NCI-H345 treated with DMSO at 0.1 percent for 48 hours (cell line): ENCODE measurements around the gene FEZF1.
"Not testable (repeated sequence)": the region's sequence is repeated elsewhere in the genome, so short reads cannot be mapped to it uniquely, and the experiment has no call there.

ENCODE experiments used
- DNase-seq: peaks from one replicate; lab custom pipeline; 2025; ENCODE audit not compliant: unreplicated experiment; lab: John Stamatoyannopoulos, UW

FEZF1 gene

GRCh38 chr7:122309421-122309820, 4.9 kb upstream of the FEZF1 start:
- DNase-seq, result no peak

DNA sequence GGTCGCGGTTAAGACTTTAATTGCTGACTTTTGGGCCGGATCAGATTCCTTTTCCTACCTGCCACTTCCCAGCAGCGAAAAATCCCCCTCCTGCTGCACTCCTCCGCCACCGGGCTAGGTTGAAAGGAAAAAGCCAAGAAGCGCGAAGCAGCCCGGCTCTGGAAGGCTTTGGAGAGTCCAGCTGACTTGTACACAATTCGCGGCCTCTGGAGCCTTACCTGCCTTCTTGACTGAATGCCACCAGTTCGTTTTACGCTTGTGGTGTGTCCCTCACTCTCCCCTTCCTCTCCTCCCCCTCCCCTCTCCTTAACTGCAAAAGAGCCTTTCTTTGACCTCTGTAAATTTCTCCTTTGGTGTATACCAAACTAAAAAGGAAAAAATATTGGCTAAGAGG, 2.7 kb upstream of the FEZF1 start:
- DNase-seq, result no peak

- DNase-seq, result no peak
These were observed 2.0 kb upstream of the FEZF1 start for GRCh38 chr7:122306320-122307227.

- DNase-seq, result peak; percentile 72
These were observed 1.1 kb upstream of the FEZF1 start for GRCh38 chr7:122305475-122306319.

- DNase-seq, result no peak
These were observed 459 bp upstream of the FEZF1 start for GRCh38 chr7:122304996-122305421.

DNA sequence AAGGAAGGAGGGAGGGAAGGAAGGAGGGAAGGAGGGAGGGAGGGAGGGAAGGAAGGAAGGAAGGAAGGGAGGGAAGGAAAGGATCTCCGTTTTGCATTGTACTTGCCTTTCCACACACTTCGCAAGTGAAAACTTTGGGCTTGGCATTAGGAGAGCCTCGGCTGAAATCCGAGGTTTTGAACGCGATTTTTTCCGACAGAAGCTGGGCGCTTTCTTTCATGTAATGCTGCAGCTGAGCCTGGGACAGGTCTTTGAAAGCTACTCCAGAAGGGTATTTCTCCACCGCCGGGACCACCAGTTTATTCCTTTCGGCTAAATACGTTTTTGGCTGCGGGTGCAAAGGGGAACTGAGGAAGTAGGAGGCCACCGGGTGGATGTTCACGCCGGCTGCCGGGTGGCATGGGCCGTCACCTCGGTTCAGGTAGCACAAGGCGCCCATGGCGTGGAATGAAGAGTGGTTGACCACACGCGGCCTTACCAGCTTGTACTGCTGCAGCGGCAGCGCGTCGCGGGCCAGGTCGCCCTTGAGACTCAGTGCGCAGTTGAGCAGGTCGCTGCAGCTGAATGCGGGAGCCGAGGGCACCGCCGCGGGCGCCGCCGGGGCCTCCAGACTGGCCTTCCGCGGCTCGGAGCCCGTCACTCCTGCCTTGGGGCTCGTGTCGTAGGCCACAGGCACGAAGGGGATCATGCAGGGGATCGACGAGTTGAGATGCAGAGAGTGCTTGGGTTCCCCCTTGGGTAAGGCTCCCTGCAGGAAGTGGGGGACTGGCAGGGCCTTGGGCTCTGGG, 825 bp downstream of the FEZF1 start:
- no peak for DNase-seq

DNA sequence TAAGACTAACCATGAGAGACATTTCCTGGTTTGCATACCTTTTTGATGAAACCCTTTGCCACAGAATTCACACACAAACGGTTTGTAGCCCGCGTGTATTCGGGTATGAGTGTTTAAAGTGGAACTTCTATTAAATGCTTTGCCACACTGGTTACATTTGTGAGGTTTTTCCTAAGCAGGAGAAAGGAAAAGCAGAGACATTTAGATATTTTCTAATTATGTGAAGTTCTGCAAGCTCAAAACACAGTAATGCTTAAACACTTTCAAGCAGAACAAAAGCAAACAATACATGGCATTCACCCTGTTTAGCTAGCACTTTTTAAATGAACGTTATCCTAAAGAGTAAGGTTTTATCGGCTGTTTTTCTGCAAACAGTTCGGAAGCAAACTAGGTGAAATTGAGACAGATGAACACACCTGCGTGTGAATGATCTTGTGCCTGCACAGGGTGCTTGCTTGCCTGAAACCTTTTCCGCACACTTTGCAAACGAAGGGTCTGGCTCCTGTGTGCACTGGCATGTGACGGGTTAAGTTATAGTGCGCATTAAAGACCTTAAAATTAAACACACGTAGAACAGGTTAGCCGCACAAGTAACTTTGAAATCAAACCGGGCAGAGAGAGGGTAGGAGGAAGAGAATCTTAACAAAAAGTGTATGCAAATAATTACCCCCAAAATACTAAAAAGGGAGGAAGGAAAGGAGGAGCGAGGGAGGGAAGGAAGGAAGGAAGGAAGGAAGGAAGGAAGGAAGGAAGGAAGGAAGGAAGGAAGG, 1.6 kb downstream of the FEZF1 start:
- no peak for DNase-seq

GRCh38 chr7:122301858-122302760, 2.4 kb downstream of the FEZF1 start:
- no peak for DNase-seq

DNA sequence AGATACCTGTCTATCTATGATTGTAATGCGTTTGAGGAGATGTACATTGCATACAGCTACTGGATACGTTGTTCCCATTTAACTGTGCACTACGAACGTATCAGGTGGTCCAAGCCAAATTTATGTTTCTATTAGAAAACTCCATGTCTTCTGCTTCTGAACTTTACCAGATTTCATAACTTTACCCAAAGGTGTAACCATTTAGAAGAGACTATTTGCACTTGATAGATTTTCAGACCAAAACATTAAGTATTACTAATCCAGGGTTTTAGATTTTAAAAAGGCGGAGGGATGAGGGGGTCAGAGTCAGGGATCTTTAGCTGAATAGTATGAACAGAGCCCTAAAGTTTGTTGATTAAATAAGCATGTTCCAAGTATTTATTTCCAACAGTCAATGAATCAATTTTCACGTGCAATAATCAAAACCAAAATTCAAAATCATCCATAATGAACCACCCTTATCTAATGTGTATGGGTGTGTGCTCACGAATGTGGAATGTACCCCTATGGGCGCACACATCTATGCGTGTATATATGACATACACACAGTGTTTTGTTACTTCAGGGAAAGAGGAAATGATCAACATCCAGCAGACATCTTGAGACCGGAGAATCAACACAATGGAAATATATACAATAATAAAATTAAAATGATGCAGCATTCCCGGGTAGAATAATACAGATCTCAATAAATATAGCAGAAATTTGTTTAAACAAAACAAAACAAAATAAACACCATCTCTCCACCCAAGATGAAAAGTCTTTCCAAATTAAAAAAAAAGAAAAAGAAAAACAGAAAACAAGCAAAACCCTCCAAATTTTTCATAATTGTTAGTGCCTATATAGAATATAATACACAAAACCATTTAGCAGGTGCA, 3.4 kb downstream of the FEZF1 start:
- no peak for DNase-seq

GRCh38 chr7:122300211-122300932, 4.2 kb downstream of the FEZF1 start:
- DNase-seq, result no peak

DNA sequence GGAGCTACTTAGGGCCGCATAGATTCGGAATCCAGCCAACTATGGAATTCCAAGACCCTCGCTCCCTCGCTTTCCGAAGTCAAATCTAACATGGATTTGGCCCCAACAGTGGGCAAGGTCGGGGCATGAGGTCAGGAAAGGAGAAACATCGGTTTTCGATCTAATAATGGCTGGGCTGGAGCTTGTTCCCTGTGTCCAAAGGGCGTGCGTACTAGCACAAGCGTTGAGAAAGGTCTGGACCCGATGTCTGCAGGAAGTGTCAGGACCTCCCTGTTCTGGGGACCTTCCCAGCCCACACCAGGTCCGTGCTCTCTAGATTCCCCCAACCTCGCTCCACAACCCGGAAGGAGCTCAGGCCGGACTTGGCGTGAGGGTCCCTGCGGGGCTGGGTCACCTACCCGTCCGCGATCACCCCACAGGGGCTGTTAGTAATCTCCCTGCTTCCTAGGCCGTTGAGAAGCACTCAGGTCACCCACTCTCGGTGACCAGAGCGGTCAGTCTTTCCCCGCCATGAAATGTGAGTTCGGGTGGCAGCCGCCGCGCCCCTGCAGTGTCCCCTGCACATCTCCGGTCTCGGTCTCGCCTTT, 4.8 kb downstream of the FEZF1 start:
- no peak for DNase-seq

DNA sequence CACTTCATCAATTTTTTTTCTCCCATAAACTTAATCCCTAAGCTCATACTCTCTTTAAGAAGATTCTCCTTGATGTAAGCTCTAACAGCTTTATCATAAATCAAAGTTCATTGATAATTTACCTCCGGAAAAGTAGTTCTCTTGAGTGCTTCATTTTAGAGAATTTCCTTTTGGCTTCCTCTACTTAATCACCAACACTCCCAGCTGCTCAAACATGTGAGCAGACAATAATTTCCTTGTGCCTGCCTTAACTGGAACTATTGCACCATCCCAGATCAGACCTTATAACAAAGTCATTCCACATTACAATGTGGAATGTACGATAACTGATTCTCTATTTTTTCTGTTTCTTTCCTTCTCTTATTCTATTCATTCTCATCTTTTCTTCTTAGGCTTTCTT, 5.9 kb downstream of the FEZF1 start:
- no peak for DNase-seq

- DNase-seq, result no peak
These were observed 6.4 kb downstream of the FEZF1 start for GRCh38 chr7:122298131-122298530.

DNA sequence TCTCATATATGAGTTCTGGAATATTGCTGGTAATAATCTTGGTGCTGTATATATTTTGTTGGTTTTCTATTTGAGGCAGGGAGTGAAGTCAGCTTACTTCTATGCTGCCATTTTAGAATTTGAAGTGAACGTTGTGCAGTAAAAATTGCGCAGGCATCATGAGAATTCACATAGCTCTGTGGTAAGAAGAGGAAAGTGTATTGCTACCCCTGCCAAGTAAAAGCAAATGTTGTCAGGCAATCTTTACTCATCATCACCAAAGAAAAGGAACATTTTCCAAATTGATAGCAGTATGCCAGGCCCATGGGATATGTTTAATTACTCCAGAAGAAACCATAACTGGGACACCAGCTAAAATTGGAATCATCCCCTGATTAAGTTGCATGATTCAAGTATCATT, 13.4 kb downstream of the FEZF1 start:
- DNase-seq, result no peak

- DNase-seq, result no peak
These were observed 14.1 kb downstream of the FEZF1 start for GRCh38 chr7:122290476-122290875.

- no peak for DNase-seq
These were observed 15.1 kb downstream of the FEZF1 start for GRCh38 chr7:122289426-122289825.

- DNase-seq, result not testable (repeated sequence)
These were observed 19.9 kb downstream of the FEZF1 start for GRCh38 chr7:122284608-122285007.
